NCI-H1092 (cell line): ENCODE measurements around the gene SASS6.
"Not testable (repeated sequence)": the region's sequence is repeated elsewhere in the genome, so short reads cannot be mapped to it uniquely, and the experiment has no call there.

Source experiments
- DNase-seq: peaks from one replicate; lab custom pipeline; 2025; lab: John Stamatoyannopoulos, UW

Gene SASS6

DNA sequence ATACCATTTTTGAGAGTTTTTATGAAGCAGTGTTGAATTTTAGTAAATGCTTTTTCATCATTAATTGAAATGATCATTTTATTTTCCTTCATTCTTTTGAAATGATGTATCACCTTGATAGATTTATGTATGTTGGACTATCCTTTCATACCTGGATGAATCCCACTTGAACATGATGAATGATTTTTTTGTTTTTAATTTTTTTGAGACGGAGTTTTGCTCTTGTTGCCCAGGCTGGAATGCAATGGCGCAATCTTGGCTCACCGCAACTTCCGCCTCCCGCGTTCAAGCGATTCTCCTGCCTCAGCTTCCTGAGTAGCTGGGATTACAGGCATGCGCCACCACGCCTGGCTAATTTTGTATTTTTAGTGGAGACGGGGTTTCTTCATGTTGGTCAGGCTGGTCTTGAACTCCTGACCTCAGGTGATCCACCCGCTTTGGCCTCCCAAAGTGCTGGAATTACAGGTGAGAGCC lies 85.5 kb downstream of the SASS6 start:
- not testable (repeated sequence) for DNase-seq

DNA sequence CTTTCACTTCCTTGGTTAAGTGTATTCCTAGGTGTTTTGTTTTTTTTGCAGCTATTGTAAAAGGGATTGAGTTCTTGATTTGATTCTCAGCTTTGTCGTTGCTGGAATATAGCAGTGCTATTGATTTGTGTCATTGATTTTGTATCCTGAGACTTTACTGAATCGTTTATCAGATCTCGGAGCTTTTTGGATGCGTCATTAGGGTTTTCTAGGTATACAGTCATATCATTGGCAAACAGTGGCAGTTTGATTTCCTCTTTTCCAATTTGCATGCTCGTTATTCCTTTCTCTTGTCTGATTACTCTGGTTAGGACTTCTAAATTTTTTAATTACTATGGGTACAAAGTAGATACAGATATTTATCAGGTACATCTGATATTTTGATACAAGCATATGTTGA lies 87.5 kb downstream of the SASS6 start:
- DNase-seq, result no peak

DNA sequence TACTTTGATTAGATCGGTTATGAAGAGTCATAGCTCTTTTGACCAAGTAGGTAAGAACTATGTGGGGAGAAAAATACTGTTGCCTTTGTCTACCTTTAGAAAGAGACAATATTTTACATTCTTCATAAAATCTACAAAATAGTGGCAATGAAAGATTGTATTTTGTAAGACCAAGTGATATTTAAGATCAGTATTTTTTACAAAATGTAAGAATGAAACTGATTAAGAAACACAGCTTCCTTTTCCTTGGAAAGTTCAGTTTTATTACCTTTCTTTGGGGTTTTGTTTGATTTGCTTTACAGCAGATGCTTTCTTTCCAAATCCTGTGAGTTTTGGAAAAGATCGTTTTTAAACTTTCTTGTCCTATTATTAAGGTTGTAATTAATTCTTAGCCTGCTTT lies 93.1 kb downstream of the SASS6 start:
- no peak for DNase-seq

DNA sequence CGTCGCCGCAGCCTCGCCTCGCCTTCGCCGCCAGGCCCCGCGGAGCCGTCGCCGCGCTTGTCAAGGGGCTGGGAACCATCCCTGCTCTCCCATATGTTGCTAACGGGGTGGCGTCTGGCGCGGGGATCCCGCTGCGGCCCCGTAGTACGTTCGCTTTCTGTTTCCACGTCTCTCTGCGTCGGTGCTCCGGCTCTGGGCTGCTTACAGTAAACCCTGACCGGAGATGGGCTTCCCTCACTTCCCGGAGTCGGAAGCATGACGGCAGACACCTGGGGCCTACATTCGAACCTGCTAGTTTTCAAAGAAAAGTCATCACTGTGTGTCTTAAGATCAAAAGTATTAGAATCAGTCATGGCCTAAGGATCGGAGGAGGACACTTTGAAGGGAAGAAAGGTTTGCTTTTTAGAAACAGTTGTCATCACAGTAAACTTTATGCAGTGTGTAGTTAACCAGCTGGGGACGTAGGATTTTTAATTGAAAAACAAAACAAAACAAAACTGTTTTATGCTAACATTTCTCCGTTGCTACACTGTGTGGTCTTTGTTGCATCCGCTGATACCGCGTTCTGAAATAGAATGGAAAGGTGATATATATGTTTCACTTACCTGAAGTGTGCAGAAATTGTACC lies 94.0 kb downstream of the SASS6 start:
- DNase-seq, result no peak

DNA sequence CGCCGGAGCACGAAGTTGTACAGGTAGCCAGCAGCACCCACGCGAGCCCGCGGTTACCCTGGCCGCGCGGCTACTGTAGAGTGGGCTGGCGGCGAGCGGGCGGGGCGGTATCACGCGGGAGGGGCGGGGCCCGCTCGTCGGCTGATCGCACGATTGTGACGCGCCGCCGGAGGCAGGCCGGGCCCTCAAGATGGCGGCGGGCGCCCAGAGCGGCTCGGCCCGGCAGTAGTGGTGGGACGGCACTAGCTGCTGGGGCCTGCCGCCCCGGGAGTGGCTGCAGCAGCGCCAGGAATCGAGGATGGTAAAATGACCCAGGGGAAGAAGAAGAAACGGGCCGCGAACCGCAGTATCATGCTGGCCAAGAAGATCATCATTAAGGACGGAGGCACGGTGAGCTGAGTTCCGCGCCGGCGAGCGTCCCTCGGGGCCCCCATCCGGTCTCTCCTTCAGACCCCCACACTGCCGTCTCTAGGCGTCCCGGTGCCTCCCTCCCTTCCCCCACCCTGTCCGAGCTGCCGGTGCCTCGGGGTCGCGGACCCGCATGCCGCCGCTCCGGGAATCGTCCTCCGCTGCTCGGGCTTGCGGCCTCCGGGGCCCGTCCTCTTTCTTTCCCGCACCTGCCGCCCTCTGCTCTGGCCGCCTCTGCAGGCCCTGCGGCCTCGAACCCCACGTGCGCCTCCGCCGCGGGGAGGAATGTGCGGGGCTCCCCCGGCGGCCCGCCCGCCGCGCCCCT lies 94.6 kb downstream of the SASS6 start:
- peak; percentile 63 for DNase-seq

DNA sequence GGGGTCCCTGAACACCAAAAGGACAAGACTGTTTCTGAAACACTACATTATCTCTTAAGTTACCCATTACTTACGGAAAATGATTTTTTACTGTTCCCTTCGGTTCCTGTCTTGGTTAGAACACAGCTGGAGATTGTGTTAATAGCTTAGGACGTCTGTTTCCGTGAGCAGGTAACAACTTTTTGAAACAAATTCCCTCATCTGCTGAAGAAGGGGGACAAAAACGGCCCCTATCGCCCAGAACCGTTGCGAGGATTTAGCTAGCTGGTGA lies 95.1 kb downstream of the SASS6 start:
- no peak for DNase-seq

DNA sequence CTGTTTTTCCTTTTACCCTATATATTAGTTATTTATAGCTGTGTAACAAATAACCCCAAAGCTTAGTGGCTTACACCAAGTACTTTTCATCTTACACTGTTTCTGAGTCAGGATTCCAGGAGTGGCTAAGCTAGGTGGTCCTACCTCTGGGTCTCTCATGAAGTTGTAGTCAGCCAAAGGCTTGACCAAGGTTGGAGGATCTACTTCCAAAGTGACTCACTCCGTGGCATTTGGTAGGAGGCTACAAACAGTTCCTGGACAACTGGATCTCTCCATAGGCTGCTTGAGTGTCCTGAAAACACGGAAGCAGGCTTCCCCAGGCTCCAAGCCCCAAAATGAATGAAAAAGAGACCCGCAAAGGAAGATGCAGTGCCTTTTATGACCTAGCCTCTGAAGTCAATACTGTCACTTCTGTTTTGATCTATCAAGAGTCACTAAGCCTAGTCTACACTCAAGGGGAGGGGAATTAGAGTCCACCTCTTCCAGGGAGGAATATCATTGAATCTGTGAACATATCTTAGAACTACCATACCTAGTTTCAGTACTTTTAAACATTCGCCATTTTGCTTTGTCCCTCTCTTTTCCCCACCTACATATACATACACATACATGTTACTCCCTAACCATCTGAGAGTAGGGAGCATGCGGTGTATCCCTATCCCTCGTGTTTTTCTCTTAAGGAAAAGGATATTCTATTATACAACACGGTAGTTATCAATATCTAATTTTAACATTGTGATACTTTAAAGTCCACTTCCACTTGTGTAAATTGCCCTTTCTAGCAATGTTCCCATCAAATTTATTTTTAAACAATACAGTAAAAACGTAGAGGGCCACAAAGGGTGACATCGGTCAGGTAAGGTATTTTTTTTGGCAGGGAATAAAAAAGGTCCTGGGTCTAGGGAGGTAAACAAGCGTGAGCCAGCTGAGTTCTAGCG lies 95.7 kb downstream of the SASS6 start:
- DNase-seq, result no peak

DNA sequence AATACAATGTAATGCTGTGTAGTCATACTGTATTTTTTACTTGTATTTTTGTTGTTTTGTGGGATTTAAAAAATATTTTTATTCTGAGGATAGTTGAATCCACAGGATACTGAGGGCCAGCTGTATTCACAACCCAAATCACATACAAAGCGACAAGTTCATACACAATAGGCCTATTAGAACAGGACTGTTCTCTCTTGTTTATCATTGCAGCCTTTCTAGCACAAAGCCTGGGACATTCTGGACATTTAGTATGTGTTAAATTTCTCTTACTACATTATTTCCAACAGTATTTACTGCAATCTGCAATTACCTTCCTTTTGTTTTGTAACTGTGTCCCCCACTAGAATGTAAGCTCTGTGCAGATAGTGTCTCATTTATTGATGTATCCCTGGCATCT lies 97.5 kb downstream of the SASS6 start:
- DNase-seq, result no peak

DNA sequence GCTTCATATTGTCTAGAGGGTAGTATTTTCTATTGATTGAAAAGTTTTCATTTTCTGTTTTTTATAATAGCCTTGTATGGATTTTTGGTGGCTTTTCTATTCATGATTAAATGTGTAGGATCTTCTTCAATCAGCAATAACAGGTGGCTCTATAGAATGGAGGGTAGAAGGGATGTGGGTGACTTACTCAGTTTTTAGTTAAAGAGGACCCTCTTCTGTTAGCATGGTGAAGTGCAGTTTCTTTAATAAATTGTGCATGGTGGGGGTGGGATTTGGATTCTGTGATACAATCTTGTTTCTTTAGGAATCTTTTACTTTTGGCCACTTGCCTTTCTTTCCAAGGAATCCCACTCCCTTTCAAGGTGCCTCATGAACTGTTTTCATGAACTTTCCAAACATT lies 98.3 kb downstream of the SASS6 start:
- no peak for DNase-seq
